ENCODE data around the gene ELP4.

The ELP4 gene

GRCh38 chr11:31767685-31768084, 258.1 kb downstream of the ELP4 start:
- H3K27me3 ChIP-seq (ENCODE audit: insufficient read depth, low read length) = no peaks in the 10 kb centered on the region
- no peak overlapping the region for H3K9ac ChIP-seq (ENCODE audit: low read length)
- TF ChIP-seq EZH2 (IDR thresholded peaks at IDR 0.05; ENCODE audit: borderline replicate concordance, low read length) (no peak), CTCF (IDR thresholded peaks at IDR 0.05; ENCODE audit: low read length) (no peak)
- H3K9me3 ChIP-seq (ENCODE audit: low read length) = no peaks in the 10 kb centered on the region
- H3K4me1 ChIP-seq (ENCODE audit: insufficient read depth, low read length, severe bottlenecking) = no peaks in the 10 kb centered on the region
- H3K27ac ChIP-seq (ENCODE audit: low read depth, low read length, poor library complexity, severe bottlenecking) = no peak overlapping the region
- H3K4me2 ChIP-seq (ENCODE audit: low read length) = no peak overlapping the region
- H3K79me2 ChIP-seq (ENCODE audit: insufficient read depth, low read length) = no peaks in the 10 kb centered on the region
- no peaks in the 10 kb centered on the region for H3F3A ChIP-seq (ENCODE audit: insufficient read depth, low read length)
- no peak overlapping the region for H2AFZ ChIP-seq (ENCODE audit: low read length)
- H3K9me2 ChIP-seq (ENCODE audit: low read depth, low read length) = no peaks in the 10 kb centered on the region
- H4K20me1 ChIP-seq (ENCODE audit: insufficient read depth, low read length) = no peaks in the 10 kb centered on the region
- H3K4me3 ChIP-seq (ENCODE audit: low read depth, low read length, poor library complexity, severe bottlenecking) = no peak overlapping the region
- no peaks in the 10 kb centered on the region for H3K36me3 ChIP-seq (ENCODE audit: insufficient read depth, low read length)

GRCh38 chr11:31768749-31769640, 259.4 kb downstream of the ELP4 start:
- H2AFZ ChIP-seq (ENCODE audit: low read length) = no peak overlapping the region
- no peaks in the 10 kb centered on the region for H3K36me3 ChIP-seq (ENCODE audit: insufficient read depth, low read length)
- no peaks in the 10 kb centered on the region for H4K20me1 ChIP-seq (ENCODE audit: insufficient read depth, low read length)
- H3K27me3 ChIP-seq (ENCODE audit: insufficient read depth, low read length) = no peaks in the 10 kb centered on the region
- no peak overlapping the region for H3K27ac ChIP-seq (ENCODE audit: low read depth, low read length, poor library complexity, severe bottlenecking)
- H3K9me2 ChIP-seq (ENCODE audit: low read depth, low read length) = no peaks in the 10 kb centered on the region
- H3K4me2 ChIP-seq (ENCODE audit: low read length) = no peak overlapping the region
- H3K4me3 ChIP-seq (ENCODE audit: low read depth, low read length, poor library complexity, severe bottlenecking) = no peak overlapping the region
- no peaks in the 10 kb centered on the region for H3K79me2 ChIP-seq (ENCODE audit: insufficient read depth, low read length)
- no peaks in the 10 kb centered on the region for H3F3A ChIP-seq (ENCODE audit: insufficient read depth, low read length)
- no peaks in the 10 kb centered on the region for H3K4me1 ChIP-seq (ENCODE audit: insufficient read depth, low read length, severe bottlenecking)
- H3K9ac ChIP-seq (ENCODE audit: low read length) = no peak overlapping the region
- no peak for TF ChIP-seq EZH2 (IDR thresholded peaks at IDR 0.05; ENCODE audit: borderline replicate concordance, low read length)
- no peak for TF ChIP-seq CTCF (IDR thresholded peaks at IDR 0.05; ENCODE audit: low read length)
- H3K9me3 ChIP-seq (ENCODE audit: low read length) = no peaks in the 10 kb centered on the region

GRCh38 chr11:31770011-31770700, 260.6 kb downstream of the ELP4 start:
- Histone ChIP-seq H3K9me2 (ENCODE audit: low read depth, low read length) (no peaks in the 10 kb centered on the region), H4K20me1 (ENCODE audit: insufficient read depth, low read length) (no peaks in the 10 kb centered on the region), H3F3A (ENCODE audit: insufficient read depth, low read length) (no peaks in the 10 kb centered on the region), H3K4me1 (ENCODE audit: insufficient read depth, low read length, severe bottlenecking) (no peaks in the 10 kb centered on the region), H3K36me3 (ENCODE audit: insufficient read depth, low read length) (no peaks in the 10 kb centered on the region), H3K4me3 (ENCODE audit: low read depth, low read length, poor library complexity, severe bottlenecking) (no peak overlapping the region), H3K27ac (ENCODE audit: low read depth, low read length, poor library complexity, severe bottlenecking) (no peak overlapping the region), H3K27me3 (ENCODE audit: insufficient read depth, low read length) (no peaks in the 10 kb centered on the region), H3K79me2 (ENCODE audit: insufficient read depth, low read length) (no peaks in the 10 kb centered on the region), H3K4me2 (ENCODE audit: low read length) (no peak overlapping the region), H3K9me3 (ENCODE audit: low read length) (no peaks in the 10 kb centered on the region), H3K9ac (ENCODE audit: low read length) (no peak overlapping the region), H2AFZ (ENCODE audit: low read length) (no peak overlapping the region)
- no peak for TF ChIP-seq CTCF (IDR thresholded peaks at IDR 0.05; ENCODE audit: low read length)
- no peak for TF ChIP-seq EZH2 (IDR thresholded peaks at IDR 0.05; ENCODE audit: borderline replicate concordance, low read length)
